WERI-Rb-1 (cell line): Measurements from ENCODE around the gene BAG1.

ENCODE experiments used
- DNase-seq: peaks from one replicate; pipeline ENCODE4 v3.0.0-alpha.2; 2020
- H3K27ac ChIP-seq: fragments of 250-450 bp; sonication (Bioruptor Pico); 2 replicates; pipeline ENCODE4 v1.5.1; 2020; ENCODE audit warnings: mild to moderate bottlenecking, moderate library complexity
- H3K27me3 ChIP-seq: fragments of 250-450 bp; sonication (Bioruptor Pico); 2 replicates; pipeline ENCODE4 v1.5.1; 2021; ENCODE audit warnings: mild to moderate bottlenecking, low read depth, moderate library complexity; ENCODE audit not compliant: insufficient read depth, severe bottlenecking
- H3K36me3 ChIP-seq: fragments of 250-450 bp; sonication (Bioruptor Pico); 2 replicates; pipeline ENCODE4 v1.5.1; 2020; ENCODE audit warnings: mild to moderate bottlenecking, moderate library complexity
- H3K4me3 ChIP-seq: 2 replicates; pipeline ENCODE4 v1.5.1; 2011; ENCODE audit warnings: low read depth, mild to moderate bottlenecking, control low read depth, low read length
- H3K9me3 ChIP-seq: fragments of 250-450 bp; sonication (Bioruptor Pico); 2 replicates; pipeline ENCODE4 v1.5.1; 2021; ENCODE audit warnings: mild to moderate bottlenecking, moderate library complexity; ENCODE audit not compliant: severe bottlenecking
- CTCF ChIP-seq: IDR thresholded peaks from 2 replicates; pipeline ENCODE4 v1.5.1; 2011; ENCODE audit warnings: low read depth, mild to moderate bottlenecking, control low read depth, inconsistent platforms, low read length

BAG1 gene

GRCh38 chr9:33255014-33255413 is 9.5 kb downstream of the BAG1 start:
- DNase-seq, result no peak
- H3K27me3 ChIP-seq, result no peaks in the 10 kb centered on the region
- H3K36me3 ChIP-seq, result peaks cover 70% of the 10 kb centered on the region
- H3K9me3 ChIP-seq, result no peaks in the 10 kb centered on the region
- H3K27ac ChIP-seq, result no peak overlapping the region
- no peak for TF ChIP-seq CTCF
- no peak overlapping the region for H3K4me3 ChIP-seq

- no peak for DNase-seq
- H3K9me3 ChIP-seq, result no peaks in the 10 kb centered on the region
- no peak overlapping the region for H3K27ac ChIP-seq
- H3K4me3 ChIP-seq, result no peak overlapping the region
- peaks cover 65% of the 10 kb centered on the region for H3K36me3 ChIP-seq
- no peaks in the 10 kb centered on the region for H3K27me3 ChIP-seq
- TF ChIP-seq CTCF, result no peak
Measured at GRCh38 chr9:33254211-33254610, 10.3 kb downstream of the BAG1 start.

GRCh38 chr9:33250458-33250995 is 14.0 kb downstream of the BAG1 start:
- Histone ChIP-seq H3K27ac (no peak overlapping the region), H3K9me3 (no peaks in the 10 kb centered on the region), H3K4me3 (no peak overlapping the region), H3K27me3 (no peaks in the 10 kb centered on the region), H3K36me3 (peaks cover 39% of the 10 kb centered on the region)
- no peak for DNase-seq
- TF ChIP-seq CTCF, result no peak

GRCh38 chr9:33249983-33250382 is 14.5 kb downstream of the BAG1 start:
- H3K36me3 ChIP-seq, result peaks cover 33% of the 10 kb centered on the region
- no peak for TF ChIP-seq CTCF
- DNase-seq, result no peak
- no peak overlapping the region for H3K27ac ChIP-seq
- no peaks in the 10 kb centered on the region for H3K27me3 ChIP-seq
- no peak overlapping the region for H3K4me3 ChIP-seq
- no peaks in the 10 kb centered on the region for H3K9me3 ChIP-seq

- TF ChIP-seq CTCF, result no peak
- Histone ChIP-seq H3K9me3 (no peaks in the 10 kb centered on the region), H3K27ac (no peak overlapping the region), H3K4me3 (no peak overlapping the region), H3K27me3 (no peaks in the 10 kb centered on the region), H3K36me3 (peaks cover 27% of the 10 kb centered on the region)
- DNase-seq, result no peak
Measured at GRCh38 chr9:33249087-33249658, 15.3 kb downstream of the BAG1 start.

GRCh38 chr9:33248606-33249005 is 15.9 kb downstream of the BAG1 start:
- Histone ChIP-seq H3K27me3 (no peaks in the 10 kb centered on the region), H3K27ac (no peak overlapping the region), H3K9me3 (no peaks in the 10 kb centered on the region), H3K36me3 (peaks cover 27% of the 10 kb centered on the region), H3K4me3 (no peak overlapping the region)
- TF ChIP-seq CTCF, result no peak
- DNase-seq, result no peak
